ENCODE measurements around the gene EXOC4.
"Not testable (repeated sequence)": the region's sequence is repeated elsewhere in the genome, so short reads cannot be mapped to it uniquely, and the experiment has no call there.

The EXOC4 gene

DNA sequence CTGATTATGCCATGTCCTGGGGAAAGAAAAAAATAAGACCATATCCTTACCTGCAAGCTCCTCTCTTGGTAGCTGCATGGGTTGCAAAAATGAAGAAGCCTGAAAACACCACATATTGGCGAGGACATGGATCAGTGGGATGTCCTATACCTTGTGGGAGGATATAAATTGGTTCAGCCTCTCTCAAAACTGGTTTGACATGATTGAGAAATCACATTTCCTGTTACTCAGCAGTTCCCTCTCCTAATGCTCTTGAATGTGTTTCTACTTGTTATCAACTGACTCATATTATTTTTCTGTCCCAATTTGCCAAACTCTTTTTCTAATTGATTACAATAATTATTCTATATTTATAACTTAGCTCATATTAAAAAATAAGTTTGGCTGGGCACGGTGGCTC, 380.2 kb downstream of the EXOC4 start:
- H3K27me3 ChIP-seq = no peaks in the 10 kb centered on the region
- no peak overlapping the region for H3K9ac ChIP-seq
- H3K9me3 ChIP-seq = no peaks in the 10 kb centered on the region
- no peak for TF ChIP-seq Cebpa-rat (IDR thresholded peaks at IDR 0.05)
- H3K4me3 ChIP-seq = no peak overlapping the region
- no peaks in the 10 kb centered on the region for H3K36me3 ChIP-seq
- H3K4me1 ChIP-seq = no peaks in the 10 kb centered on the region
- H3K4me2 ChIP-seq = no peak overlapping the region
- no peak overlapping the region for H3K27ac ChIP-seq
- H4K20me1 ChIP-seq = no peaks in the 10 kb centered on the region

DNA sequence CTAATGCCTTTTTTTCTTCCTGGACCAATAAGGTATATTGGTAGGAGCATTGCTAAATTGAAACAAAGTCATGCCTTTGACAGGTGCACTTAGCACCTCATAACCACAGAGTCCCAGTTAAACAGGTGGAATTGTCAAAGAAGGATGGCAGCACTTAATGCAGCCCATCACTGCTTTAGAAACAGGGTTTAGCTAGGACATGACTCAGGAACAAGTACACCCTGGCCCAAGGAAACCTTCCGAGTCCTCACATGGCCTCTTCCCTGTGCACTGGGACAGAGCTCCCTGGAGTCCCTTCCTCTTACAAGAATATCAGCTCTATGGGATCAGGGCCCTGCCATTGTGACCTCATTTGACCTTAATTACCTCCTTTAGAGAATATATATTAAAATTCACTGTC, 382.7 kb downstream of the EXOC4 start:
- Histone ChIP-seq H3K4me3 (no peak overlapping the region), H3K27ac (no peak overlapping the region), H3K27me3 (no peaks in the 10 kb centered on the region), H3K36me3 (no peaks in the 10 kb centered on the region), H3K9me3 (no peaks in the 10 kb centered on the region), H3K4me1 (no peaks in the 10 kb centered on the region), H3K9ac (no peak overlapping the region), H4K20me1 (no peaks in the 10 kb centered on the region), H3K4me2 (no peak overlapping the region)
- no peak for TF ChIP-seq Cebpa-rat (IDR thresholded peaks at IDR 0.05)

DNA sequence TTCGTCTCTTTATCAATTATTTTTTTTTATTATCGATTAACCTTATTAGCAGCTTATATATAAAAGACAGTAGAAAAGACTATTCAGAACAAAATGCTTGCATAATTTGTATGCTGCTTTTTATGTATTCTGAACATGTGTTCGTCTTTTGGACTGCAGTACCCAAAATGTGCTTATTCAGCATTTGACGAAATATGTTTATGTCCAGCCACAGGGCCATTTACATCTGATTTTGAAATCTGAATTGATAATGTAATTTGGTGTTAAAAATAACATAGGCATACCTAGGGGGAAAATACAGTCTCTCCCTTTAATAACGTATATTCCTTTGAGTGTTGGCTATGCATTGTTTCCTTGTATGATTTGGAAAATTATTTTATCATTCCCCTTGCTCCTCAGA, 386.0 kb downstream of the EXOC4 start:
- Histone ChIP-seq H3K4me3 (no peak overlapping the region), H3K9me3 (peaks cover 2% of the 10 kb centered on the region; the same call in 1 of the 2 replicates), H3K4me1 (no peaks in the 10 kb centered on the region), H3K9ac (no peak overlapping the region), H3K27ac (no peak overlapping the region), H3K4me2 (no peak overlapping the region), H3K27me3 (no peaks in the 10 kb centered on the region), H4K20me1 (no peaks in the 10 kb centered on the region), H3K36me3 (no peaks in the 10 kb centered on the region)
- no peak for TF ChIP-seq Cebpa-rat (IDR thresholded peaks at IDR 0.05)

DNA sequence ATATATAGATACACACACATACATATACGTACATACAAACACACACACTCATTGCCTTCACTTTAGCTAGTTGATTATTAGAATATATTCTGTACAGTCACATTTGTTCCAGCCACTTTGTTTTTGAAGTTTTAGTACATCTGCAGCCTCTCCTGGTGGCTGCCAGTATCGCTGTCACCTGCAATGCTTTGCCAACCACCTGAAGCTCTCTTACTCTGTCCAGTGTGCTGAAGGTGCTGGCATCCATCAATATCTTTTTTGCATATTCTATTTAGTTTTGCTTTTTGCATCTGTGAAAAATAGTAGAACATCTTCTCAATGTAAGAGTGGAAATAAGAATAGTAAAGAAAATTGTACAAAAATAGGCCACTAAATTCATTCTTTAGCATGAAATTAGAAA, 388.6 kb downstream of the EXOC4 start:
- H3K36me3 ChIP-seq = no peaks in the 10 kb centered on the region
- H3K9me3 ChIP-seq = peaks cover 5% of the 10 kb centered on the region; the same call in 1 of the 2 replicates
- no peaks in the 10 kb centered on the region for H4K20me1 ChIP-seq
- H3K27ac ChIP-seq = no peak overlapping the region
- no peak overlapping the region for H3K4me3 ChIP-seq
- TF ChIP-seq Cebpa-rat (IDR thresholded peaks at IDR 0.05) = no peak
- H3K27me3 ChIP-seq = no peaks in the 10 kb centered on the region
- H3K4me2 ChIP-seq = no peak overlapping the region
- no peak overlapping the region for H3K9ac ChIP-seq
- no peaks in the 10 kb centered on the region for H3K4me1 ChIP-seq

DNA sequence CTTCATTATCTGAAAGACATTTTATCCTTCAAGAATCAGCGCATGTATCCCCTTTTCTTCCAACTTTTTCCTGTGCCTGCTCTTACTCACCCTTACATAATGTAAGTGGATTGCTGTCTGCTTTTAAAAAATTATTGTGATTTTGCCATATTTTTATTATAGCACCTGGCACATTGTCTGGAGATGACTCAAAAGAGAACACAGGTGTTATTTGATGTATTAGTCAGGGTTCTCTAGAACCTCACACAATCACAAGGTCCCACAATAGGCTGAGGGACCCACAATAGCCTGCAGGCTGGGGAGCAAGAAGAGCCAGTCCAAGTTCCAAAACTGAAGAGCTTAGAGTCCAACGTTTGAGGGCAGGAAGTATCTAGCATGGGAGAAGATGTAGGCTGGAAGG, 390.0 kb downstream of the EXOC4 start:
- peaks cover 5% of the 10 kb centered on the region; the same call in 1 of the 2 replicates for H3K9me3 ChIP-seq
- H3K4me3 ChIP-seq = no peak overlapping the region
- no peak overlapping the region for H3K27ac ChIP-seq
- H3K4me2 ChIP-seq = no peak overlapping the region
- no peak overlapping the region for H3K9ac ChIP-seq
- no peaks in the 10 kb centered on the region for H3K36me3 ChIP-seq
- H3K4me1 ChIP-seq = no peaks in the 10 kb centered on the region
- TF ChIP-seq Cebpa-rat (IDR thresholded peaks at IDR 0.05) = no peak
- no peaks in the 10 kb centered on the region for H4K20me1 ChIP-seq
- no peaks in the 10 kb centered on the region for H3K27me3 ChIP-seq

DNA sequence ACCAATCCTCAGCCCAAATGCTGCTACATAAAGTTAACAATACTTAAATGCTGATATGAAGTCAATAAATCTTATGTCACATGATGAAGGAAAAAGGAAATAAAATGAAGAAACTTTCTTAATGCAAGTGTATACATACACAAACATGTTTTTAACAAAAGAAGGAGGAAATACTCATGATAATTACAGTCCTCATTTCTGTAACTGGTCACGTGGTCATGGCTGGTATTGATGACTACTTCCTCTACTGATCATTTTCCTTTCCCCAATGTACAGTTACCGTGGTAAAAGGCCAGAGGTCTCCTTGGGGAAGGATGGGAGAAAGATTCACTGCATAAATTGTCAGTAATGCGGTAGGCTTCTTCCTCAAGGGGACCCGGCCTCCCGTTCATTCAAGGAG, 390.8 kb downstream of the EXOC4 start:
- H3K27me3 ChIP-seq, H3K9ac ChIP-seq, H3K4me3 ChIP-seq, H3K4me2 ChIP-seq, H3K4me1 ChIP-seq, H3K36me3 ChIP-seq, H3K27ac ChIP-seq, H4K20me1 ChIP-seq, H3K9me3 ChIP-seq: not testable (repeated sequence)

DNA sequence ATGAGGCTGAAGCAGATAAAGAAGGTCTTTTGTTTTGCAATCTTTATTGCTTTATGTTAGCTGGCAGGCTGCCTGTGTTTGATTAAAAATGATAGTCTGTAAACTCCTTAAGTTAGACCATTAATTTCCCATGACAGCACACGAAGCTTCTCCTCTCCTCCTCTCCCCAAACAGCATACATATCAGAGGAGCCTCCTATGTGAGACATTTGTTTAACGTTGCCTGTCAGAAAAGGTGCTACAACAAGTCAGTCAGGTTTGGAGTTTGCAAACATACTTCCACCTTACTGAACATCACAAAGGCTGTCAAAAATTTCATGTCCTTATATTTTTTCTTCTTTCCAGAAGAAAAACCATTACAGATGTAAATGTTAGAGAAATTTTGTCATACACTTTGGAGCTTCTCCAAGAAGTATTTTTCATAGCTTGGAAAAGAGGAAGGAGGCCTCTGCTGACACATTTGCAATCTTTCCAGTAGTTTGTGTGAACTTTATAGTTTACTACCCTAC, 393.1 kb downstream of the EXOC4 start:
- TF ChIP-seq Cebpa-rat (IDR thresholded peaks at IDR 0.05) = no peak
- Histone ChIP-seq H3K36me3 (no peaks in the 10 kb centered on the region), H3K27ac (no peak overlapping the region), H3K27me3 (no peaks in the 10 kb centered on the region), H3K4me3 (no peak overlapping the region), H3K9me3 (peaks cover 5% of the 10 kb centered on the region; the same call in 1 of the 2 replicates), H3K4me1 (no peaks in the 10 kb centered on the region), H4K20me1 (no peaks in the 10 kb centered on the region), H3K4me2 (no peak overlapping the region), H3K9ac (no peak overlapping the region)

DNA sequence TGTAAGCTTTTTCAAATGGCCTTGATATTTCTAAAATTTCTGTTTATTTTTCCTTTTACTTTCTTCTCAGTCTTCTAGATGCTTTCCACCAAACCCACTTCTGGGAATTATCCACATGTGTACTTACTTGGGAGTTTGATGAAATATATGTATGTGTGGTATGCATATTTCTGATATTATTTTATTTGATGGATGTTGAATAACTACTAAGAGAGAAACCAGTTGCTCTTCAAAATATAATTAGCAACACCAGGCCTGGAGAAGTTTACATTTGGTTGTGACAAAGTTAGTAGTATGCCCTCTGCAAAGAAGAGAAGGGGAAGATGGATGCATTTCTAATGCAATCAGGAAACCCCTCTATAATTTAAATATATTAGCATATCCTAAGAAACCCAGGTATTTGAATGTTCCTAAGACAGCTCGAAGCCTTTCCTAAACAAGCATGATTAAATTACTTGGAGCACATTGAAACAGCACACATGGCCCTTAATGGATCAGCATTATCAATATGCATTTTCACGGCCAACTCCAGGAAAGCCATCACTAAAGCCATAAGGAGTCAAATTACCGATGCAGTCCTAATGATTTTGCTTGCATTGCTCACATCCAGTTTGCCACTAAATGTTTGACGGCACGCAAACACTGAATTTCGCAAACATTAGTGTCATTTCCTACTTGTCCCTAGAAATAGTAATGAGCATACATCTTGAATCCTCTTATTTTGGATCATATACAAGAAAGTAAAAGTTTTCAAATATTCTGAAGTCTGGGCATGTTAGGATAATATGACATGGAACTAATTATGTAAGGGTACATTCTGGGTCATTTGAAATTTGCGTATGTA, 393.8 kb downstream of the EXOC4 start:
- H3K4me3 ChIP-seq = no peak overlapping the region
- H3K4me1 ChIP-seq = no peaks in the 10 kb centered on the region
- no peak overlapping the region for H3K4me2 ChIP-seq
- no peaks in the 10 kb centered on the region for H3K27me3 ChIP-seq
- TF ChIP-seq Cebpa-rat (IDR thresholded peaks at IDR 0.05) = no peak
- H3K27ac ChIP-seq = no peak overlapping the region
- H3K9me3 ChIP-seq = peaks cover 5% of the 10 kb centered on the region; the same call in 1 of the 2 replicates
- no peaks in the 10 kb centered on the region for H3K36me3 ChIP-seq
- no peaks in the 10 kb centered on the region for H4K20me1 ChIP-seq
- no peak overlapping the region for H3K9ac ChIP-seq

DNA sequence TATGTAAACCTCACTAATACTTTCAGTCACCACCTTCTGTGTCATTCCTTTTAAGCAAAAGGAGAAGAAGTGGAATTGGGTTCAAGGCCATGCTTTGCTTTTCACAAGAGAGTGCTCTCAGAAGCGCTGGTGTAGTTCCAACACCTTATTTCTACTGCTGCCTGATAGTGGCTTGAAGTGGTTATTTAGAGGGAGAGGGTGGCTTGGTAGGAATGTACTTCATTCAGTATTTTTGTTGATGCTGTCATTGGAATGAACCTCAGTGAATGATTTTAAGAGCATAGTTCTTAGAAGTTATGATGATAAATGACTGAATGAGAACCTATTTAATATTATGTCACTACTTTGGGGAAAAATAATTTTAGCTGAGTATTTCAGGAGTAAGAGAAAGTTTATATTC, 396.7 kb downstream of the EXOC4 start:
- no peak for TF ChIP-seq Cebpa-rat (IDR thresholded peaks at IDR 0.05)
- H3K4me3 ChIP-seq = no peak overlapping the region
- no peaks in the 10 kb centered on the region for H3K4me1 ChIP-seq
- no peaks in the 10 kb centered on the region for H3K9me3 ChIP-seq
- H4K20me1 ChIP-seq = no peaks in the 10 kb centered on the region
- H3K36me3 ChIP-seq = no peaks in the 10 kb centered on the region
- H3K9ac ChIP-seq = no peak overlapping the region
- H3K27ac ChIP-seq = no peak overlapping the region
- no peak overlapping the region for H3K4me2 ChIP-seq
- H3K27me3 ChIP-seq = no peaks in the 10 kb centered on the region

DNA sequence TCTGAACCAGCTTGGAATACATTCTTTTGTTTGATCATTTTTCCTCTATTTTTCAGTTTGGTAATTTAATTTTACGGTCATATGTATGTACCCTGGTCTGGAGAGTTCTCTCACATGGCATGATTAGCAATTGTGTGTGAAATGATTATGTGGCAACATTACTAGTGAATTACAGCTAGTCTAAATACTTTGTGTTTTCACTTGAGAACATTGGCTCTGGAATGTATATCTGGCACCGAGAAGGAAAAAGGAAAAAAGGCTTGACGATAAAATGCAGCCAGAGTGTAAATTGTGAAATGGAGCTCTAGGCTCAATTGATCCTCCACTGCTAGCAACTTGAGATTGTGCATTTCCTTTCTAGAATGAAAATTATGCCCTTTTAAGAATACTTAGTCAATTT, 397.2 kb downstream of the EXOC4 start:
- Histone ChIP-seq H3K4me2 (no peak overlapping the region), H3K36me3 (no peaks in the 10 kb centered on the region), H3K4me1 (no peaks in the 10 kb centered on the region), H4K20me1 (no peaks in the 10 kb centered on the region), H3K4me3 (no peak overlapping the region), H3K9ac (no peak overlapping the region), H3K27ac (no peak overlapping the region), H3K27me3 (no peaks in the 10 kb centered on the region), H3K9me3 (no peaks in the 10 kb centered on the region)
- TF ChIP-seq Cebpa-rat (IDR thresholded peaks at IDR 0.05) = no peak

All from BLaER1 (cell line).